ENCODE measurements around the gene MEIS1. TPM values are rescaled to one million over a fixed set of nuclear protein-coding genes. Genes with fewer than 3 reads are reported as not detected.

MEIS1 gene
- total RNA-seq, 1 donor from 2014 or later = not detected

DNA sequence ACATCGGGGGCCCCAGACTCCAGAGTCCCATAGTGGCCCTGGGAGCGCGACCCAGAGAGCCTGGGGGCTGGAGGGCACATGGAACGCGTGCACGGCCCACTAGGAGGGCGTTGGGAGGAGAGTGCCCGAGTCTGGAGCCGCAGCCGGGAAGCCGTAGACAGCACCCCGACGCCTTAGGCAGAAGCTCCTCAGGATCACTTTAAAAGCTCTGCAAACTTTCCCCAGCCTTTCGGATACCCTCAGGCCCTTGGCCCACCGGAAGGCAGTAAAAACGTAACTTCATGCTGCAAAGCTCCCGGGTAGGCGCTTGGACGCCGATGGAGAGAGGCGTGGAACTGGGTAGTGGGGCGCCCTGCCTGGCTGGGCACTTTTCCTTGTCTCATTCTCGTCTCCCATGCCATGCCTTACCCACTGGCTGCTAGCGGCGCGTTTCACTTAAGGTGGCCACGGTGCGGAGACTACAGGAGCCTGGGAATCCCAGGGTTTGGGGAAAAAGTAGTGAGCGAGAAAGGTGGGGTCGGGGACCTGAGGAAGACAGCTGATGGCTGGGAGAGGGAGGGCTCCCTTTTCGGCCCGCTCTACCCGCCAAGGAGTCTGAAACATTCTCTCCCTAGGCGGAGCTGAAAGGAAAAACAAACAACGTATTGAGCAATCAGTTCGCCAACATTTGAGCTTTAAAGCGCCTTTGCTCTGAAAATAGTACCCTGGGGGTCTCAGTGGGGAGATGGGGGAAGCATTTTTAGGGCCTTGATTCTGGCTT lies 141.8 kb downstream of the MEIS1 start:
- H3K4me1 Mint-ChIP-seq = peaks cover 14% of the 10 kb centered on the region
- no peak overlapping the region for H3K27ac Mint-ChIP-seq
- CTCF ChIA-PET = no interaction called here
- H3K27me3 Mint-ChIP-seq = peaks cover 61% of the 10 kb centered on the region
- no peak for DNase-seq
- H3K36me3 Mint-ChIP-seq (ENCODE audit: low read depth) = no peaks in the 10 kb centered on the region
- no peaks in the 10 kb centered on the region for H3K9me3 Mint-ChIP-seq
- TF ChIP-seq, protein P1, sequence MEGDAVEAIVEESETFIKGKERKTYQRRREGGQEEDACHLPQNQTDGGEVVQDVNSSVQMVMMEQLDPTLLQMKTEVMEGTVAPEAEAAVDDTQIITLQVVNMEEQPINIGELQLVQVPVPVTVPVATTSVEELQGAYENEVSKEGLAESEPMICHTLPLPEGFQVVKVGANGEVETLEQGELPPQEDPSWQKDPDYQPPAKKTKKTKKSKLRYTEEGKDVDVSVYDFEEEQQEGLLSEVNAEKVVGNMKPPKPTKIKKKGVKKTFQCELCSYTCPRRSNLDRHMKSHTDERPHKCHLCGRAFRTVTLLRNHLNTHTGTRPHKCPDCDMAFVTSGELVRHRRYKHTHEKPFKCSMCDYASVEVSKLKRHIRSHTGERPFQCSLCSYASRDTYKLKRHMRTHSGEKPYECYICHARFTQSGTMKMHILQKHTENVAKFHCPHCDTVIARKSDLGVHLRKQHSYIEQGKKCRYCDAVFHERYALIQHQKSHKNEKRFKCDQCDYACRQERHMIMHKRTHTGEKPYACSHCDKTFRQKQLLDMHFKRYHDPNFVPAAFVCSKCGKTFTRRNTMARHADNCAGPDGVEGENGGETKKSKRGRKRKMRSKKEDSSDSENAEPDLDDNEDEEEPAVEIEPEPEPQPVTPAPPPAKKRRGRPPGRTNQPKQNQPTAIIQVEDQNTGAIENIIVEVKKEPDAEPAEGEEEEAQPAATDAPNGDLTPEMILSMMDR (IDR thresholded peaks at IDR 0.05) = no peak
- intact Hi-C loops (cut with micrococcal nuclease) = loop anchor here (2.0 kb wide), 1 partner anchor 144 kb away; no protein-coding TSS in a partner anchor
- POLR2A ChIA-PET = no interaction called here
- ATAC-seq (ENCODE audit: low read depth) = no peak
- no peak overlapping the region for H3K4me3 Mint-ChIP-seq

DNA sequence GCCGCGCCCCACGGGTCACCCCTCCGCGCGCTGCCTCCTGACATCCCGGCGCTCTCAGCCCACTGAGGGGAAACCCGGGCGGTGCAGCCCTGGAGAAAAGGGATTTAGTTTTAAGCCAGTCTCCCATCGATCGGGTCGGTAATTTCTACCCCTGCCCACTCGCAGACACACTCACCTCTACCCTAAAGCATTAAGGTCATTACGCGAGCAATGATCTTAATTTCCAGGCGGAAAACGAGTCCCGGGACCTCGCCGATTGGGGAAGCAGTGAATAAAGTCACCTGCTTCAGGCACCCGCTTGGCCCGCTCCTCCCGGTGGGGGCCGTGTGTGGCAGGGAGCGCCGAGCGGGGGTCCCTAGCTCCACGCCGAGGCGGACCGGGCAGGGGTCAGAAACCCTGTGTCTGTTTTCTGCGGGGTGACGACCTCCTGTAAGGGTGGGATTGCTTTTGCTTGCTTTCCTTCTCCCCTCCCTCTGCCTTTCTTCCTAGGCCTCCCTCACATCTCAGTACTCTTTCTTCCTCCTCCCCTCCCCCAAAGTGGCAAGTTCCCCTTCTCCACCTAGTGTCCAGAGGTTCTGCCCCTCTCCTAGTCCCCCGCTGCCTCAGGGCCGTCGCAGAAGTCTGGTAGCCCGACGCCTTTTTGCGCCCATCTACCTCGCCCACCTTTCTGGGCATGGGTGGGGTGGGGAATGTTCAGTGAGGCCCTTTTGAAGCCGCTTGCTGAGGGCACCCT lies 142.6 kb downstream of the MEIS1 start:
- H3K9me3 Mint-ChIP-seq = no peaks in the 10 kb centered on the region
- intact Hi-C loops (cut with micrococcal nuclease) = loop anchor here (2.0 kb wide), 1 partner anchor 145 kb away; no protein-coding TSS in a partner anchor
- ChIA-PET POLR2A (no interaction called here), CTCF (no interaction called here)
- H3K27ac Mint-ChIP-seq = no peak overlapping the region
- peaks cover 54% of the 10 kb centered on the region for H3K27me3 Mint-ChIP-seq
- no peak overlapping the region for H3K4me3 Mint-ChIP-seq
- no peak for DNase-seq
- ATAC-seq (ENCODE audit: low read depth) = no peak
- TF ChIP-seq, protein P1 (IDR thresholded peaks at IDR 0.05) = no peak
- no peaks in the 10 kb centered on the region for H3K36me3 Mint-ChIP-seq (ENCODE audit: low read depth)
- peaks cover 14% of the 10 kb centered on the region for H3K4me1 Mint-ChIP-seq

DNA sequence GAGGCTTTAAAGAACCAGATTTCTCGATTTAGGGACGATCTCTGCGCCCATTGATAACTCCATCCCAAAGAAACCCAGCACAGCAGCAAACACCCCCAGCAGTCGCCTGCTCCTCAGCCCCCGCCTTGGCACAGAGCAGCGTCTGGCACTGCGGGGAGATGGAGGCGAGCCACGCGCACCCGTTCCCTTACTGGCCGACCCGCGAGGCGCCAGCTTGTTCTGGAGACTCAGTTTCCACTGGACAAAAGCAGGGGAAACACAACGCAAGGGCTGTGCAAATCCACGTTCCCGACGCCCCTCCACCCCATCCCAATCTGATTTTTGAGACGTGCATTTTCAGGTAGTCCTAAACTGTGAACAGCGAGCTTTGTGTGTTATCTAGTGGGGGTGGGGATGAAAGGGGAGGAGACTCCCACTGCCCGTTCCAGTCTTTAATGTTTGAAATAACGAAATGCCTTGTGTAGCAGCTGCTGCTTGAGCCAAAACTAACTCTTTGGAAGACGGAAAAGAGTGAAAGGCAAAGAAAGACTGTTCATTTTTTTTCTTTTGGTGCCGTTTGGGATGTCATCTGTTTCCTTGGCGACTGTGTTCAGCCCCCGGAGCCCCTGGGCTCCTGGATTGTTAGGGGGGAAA lies 143.2 kb downstream of the MEIS1 start:
- no peak for ATAC-seq (ENCODE audit: low read depth)
- Mint-ChIP-seq H3K36me3 (ENCODE audit: low read depth) (no peaks in the 10 kb centered on the region), H3K27ac (no peak overlapping the region), H3K9me3 (no peaks in the 10 kb centered on the region), H3K4me3 (no peak overlapping the region), H3K27me3 (peaks cover 54% of the 10 kb centered on the region), H3K4me1 (peaks cover 14% of the 10 kb centered on the region)
- no peak for DNase-seq
- intact Hi-C loops (cut with micrococcal nuclease) = no loop called here
- ChIA-PET CTCF (no interaction called here), POLR2A (no interaction called here)
- TF ChIP-seq, protein P1 (IDR thresholded peaks at IDR 0.05) = no peak

DNA sequence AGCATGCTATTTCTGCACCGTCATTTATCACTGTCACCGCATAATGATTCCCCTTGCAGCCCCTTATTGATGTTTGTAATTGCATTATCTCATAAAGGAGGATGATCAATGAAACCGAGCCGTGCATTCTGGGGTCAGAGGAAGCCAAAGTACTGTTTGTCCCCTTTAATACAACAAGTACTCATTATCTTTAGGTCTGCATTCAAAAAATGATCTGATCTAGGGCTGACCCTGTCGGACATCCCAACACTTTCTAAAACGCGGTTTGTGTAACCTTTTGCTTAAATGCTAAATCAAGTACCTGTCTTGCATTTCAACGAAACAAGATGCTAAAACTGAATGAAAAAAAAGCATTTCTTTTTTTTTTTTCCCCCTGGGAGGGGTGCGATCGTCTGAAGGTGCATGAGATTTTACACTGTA lies 143.8 kb downstream of the MEIS1 start:
- H3K9me3 Mint-ChIP-seq = no peaks in the 10 kb centered on the region
- H3K4me1 Mint-ChIP-seq = peaks cover 14% of the 10 kb centered on the region
- no peak for DNase-seq
- peaks cover 54% of the 10 kb centered on the region for H3K27me3 Mint-ChIP-seq
- no peak overlapping the region for H3K4me3 Mint-ChIP-seq
- H3K27ac Mint-ChIP-seq = no peak overlapping the region
- intact Hi-C loops (cut with micrococcal nuclease) = no loop called here
- ATAC-seq (ENCODE audit: low read depth) = no peak
- ChIA-PET CTCF (no interaction called here), POLR2A (no interaction called here)
- TF ChIP-seq, protein P1 (IDR thresholded peaks at IDR 0.05) = no peak
- no peaks in the 10 kb centered on the region for H3K36me3 Mint-ChIP-seq (ENCODE audit: low read depth)
